GM19043 (cell line): Measurements from ENCODE around the gene DYSF.
"Not testable (repeated sequence)": the region's sequence is repeated elsewhere in the genome, so short reads cannot be mapped to it uniquely, and the experiment has no call there.

ENCODE experiments used
- ATAC-seq: cut with Tn5 transposase; IDR thresholded peaks from one replicate; pipeline ENCODE4 v1.9.1; 2021; ENCODE audit warnings: low read depth; ENCODE audit not compliant: unreplicated experiment

Gene DYSF

GRCh38 chr2:71453404-71454220 lies at the start of gene DYSF:
Gene DYSF, plus strand, starts transcription at chr2:71453561.
- no peak for ATAC-seq

- ATAC-seq, result no peak
These were observed 43.8 kb upstream of the DYSF start for GRCh38 chr2:71409611-71410010.

GRCh38 chr2:71410696-71411095 lies 42.7 kb upstream of the DYSF start:
- ATAC-seq, result no peak

- ATAC-seq, result not testable (repeated sequence)
These were observed 36.5 kb upstream of the DYSF start for GRCh38 chr2:71416866-71417265.

- ATAC-seq, result no peak
These were observed 35.8 kb upstream of the DYSF start for GRCh38 chr2:71417300-71418202.

- ATAC-seq, result no peak
These were observed 34.2 kb upstream of the DYSF start for GRCh38 chr2:71419145-71419544.

- ATAC-seq, result no peak
These were observed 33.4 kb upstream of the DYSF start for GRCh38 chr2:71419976-71420375.

- no peak for ATAC-seq
These were observed 30.6 kb upstream of the DYSF start for GRCh38 chr2:71422786-71423185.

GRCh38 chr2:71423817-71424420 lies 29.4 kb upstream of the DYSF start:
- ATAC-seq, result no peak

GRCh38 chr2:71426721-71427120 lies 26.6 kb upstream of the DYSF start:
- ATAC-seq, result no peak

GRCh38 chr2:71428472-71429383 lies 24.6 kb upstream of the DYSF start:
- no peak for ATAC-seq

- not testable (repeated sequence) for ATAC-seq
These were observed 8.2 kb upstream of the DYSF start for GRCh38 chr2:71445142-71445541.

- no peak for ATAC-seq
These were observed 6.9 kb upstream of the DYSF start for GRCh38 chr2:71446505-71446904.

- no peak for ATAC-seq
These were observed 4.0 kb upstream of the DYSF start for GRCh38 chr2:71449343-71449742.

- no peak for ATAC-seq
These were observed 1.7 kb upstream of the DYSF start for GRCh38 chr2:71451705-71452104.

- no peak for ATAC-seq
These were observed 796 bp upstream of the DYSF start for GRCh38 chr2:71452565-71452964.

GRCh38 chr2:71454221-71455010 lies 1.1 kb downstream of the DYSF start:
- ATAC-seq, result no peak

- no peak for ATAC-seq
These were observed 1.8 kb downstream of the DYSF start for GRCh38 chr2:71455011-71455740.
